NT2/D1 (cell line): Measurements from ENCODE around the gene PTPRN2.
"Not testable (repeated sequence)": the region's sequence is repeated elsewhere in the genome, so short reads cannot be mapped to it uniquely, and the experiment has no call there.

Experiments
- SUZ12 ChIP-seq: IDR thresholded peaks from 2 replicates; pipeline ENCODE4 v1.6.1; 2011; ENCODE audit not compliant: insufficient read length, insufficient read depth; ENCODE audit errors: extremely low read depth
- YY1 ChIP-seq: IDR thresholded peaks from 2 replicates; pipeline ENCODE4 v1.6.1; 2011; ENCODE audit not compliant: insufficient read length, insufficient read depth

- not testable (repeated sequence) for TF ChIP-seq SUZ12, YY1
These were observed 810.3 kb downstream of the PTPRN2 start for GRCh38 chr7:157777194-157777762.
